ENCODE measurements around the gene ZNF438. TPM values are rescaled to one million over a fixed set of nuclear protein-coding genes. Genes with fewer than 3 reads are reported as not detected.

Gene ZNF438
- polyA plus RNA-seq, 3 donors from 2014 or later, result 1.6 to 5.0 (median 3.4) TPM

GRCh38 chr10:30818854-30819253 is 212.8 kb downstream of the ZNF438 start:
- no peak overlapping the region for H3K27ac Mint-ChIP-seq

GRCh38 chr10:30818010-30818660 is 213.5 kb downstream of the ZNF438 start:
- peaks cover 0 to 3% of the 10 kb centered on the region in 2 donors for H3K4me1 Mint-ChIP-seq
- peak overlapping the region in 1 of 5 donors; percentile 18 for H3K4me3 Mint-ChIP-seq
- H3K27me3 Mint-ChIP-seq (ENCODE audit: low read depth in 3 of 3), result peaks cover 0 to 3% (median 0%) of the 10 kb centered on the region in 3 donors
- no peak overlapping the region for H3K27ac Mint-ChIP-seq
- no peaks in the 10 kb centered on the region for H3K36me3 Mint-ChIP-seq
- H3K9me3 Mint-ChIP-seq, result no peaks in the 10 kb centered on the region
- DNase-seq, result no peak

More at GRCh38 chr10:30818854-30819253, 212.8 kb downstream of the ZNF438 start:
- Mint-ChIP-seq H3K27me3 (ENCODE audit: low read depth in 3 of 3) (peaks cover 0 to 3% (median 3%) of the 10 kb centered on the region in 3 donors), H3K4me1 (peaks cover 0 to 3% of the 10 kb centered on the region in 2 donors), H3K4me3 (no peak overlapping the region), H3K36me3 (no peaks in the 10 kb centered on the region), H3K9me3 (no peaks in the 10 kb centered on the region)
- DNase-seq, result no peak

DNA sequence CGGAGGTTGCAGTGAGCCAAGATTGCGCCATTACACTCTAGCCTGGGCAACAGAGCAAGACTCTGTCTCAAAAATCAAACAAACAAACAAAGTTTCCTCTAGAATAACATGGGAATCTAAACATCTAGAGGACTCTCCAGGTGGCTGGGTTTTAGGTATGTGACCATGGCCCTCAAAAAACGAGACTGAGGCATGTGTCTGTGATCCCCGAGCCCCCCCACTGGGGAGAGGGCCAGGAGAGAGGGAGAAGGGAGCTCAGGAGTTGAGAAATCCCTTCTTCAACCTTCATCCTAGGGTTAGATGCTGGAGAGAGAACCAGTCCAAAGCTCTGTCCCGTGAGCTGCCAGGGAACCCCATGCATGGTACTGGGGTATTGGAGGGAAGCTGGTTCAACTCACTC is 214.1 kb downstream of the ZNF438 start:
- H3K27ac Mint-ChIP-seq, result no peak overlapping the region
- no peak overlapping the region for H3K4me3 Mint-ChIP-seq
- peaks cover 0 to 3% of the 10 kb centered on the region in 2 donors for H3K4me1 Mint-ChIP-seq
- H3K27me3 Mint-ChIP-seq (ENCODE audit: low read depth in 3 of 3), result peaks cover 0 to 2% (median 0%) of the 10 kb centered on the region in 3 donors
- no peak for DNase-seq
- no peaks in the 10 kb centered on the region for H3K9me3 Mint-ChIP-seq
- no peaks in the 10 kb centered on the region for H3K36me3 Mint-ChIP-seq

DNA sequence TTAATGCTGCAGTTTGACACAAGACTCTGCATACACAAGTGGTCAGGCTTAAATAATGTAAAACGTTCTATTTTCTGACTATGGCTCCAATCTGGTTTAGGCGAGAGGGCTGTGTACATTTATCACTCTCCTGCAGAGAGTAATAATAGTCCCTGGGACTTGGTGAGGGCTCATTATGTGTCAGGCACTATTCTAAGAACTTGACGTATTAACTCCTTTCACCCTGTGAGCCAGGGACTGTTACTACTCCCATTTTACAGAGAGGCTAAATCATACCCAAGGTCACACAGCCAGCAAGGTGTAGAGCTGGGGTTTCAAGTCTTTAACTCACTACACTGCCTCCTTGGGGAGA is 214.9 kb downstream of the ZNF438 start:
- no peak overlapping the region for H3K4me3 Mint-ChIP-seq
- no peaks in the 10 kb centered on the region for H3K36me3 Mint-ChIP-seq
- DNase-seq, result no peak
- no peak overlapping the region for H3K27ac Mint-ChIP-seq
- H3K27me3 Mint-ChIP-seq (ENCODE audit: low read depth in 3 of 3), result peaks cover 0 to 2% (median under 1%) of the 10 kb centered on the region in 3 donors
- H3K4me1 Mint-ChIP-seq, result peaks cover 3% of the 10 kb centered on the region in 2 donors
- no peaks in the 10 kb centered on the region for H3K9me3 Mint-ChIP-seq

DNA sequence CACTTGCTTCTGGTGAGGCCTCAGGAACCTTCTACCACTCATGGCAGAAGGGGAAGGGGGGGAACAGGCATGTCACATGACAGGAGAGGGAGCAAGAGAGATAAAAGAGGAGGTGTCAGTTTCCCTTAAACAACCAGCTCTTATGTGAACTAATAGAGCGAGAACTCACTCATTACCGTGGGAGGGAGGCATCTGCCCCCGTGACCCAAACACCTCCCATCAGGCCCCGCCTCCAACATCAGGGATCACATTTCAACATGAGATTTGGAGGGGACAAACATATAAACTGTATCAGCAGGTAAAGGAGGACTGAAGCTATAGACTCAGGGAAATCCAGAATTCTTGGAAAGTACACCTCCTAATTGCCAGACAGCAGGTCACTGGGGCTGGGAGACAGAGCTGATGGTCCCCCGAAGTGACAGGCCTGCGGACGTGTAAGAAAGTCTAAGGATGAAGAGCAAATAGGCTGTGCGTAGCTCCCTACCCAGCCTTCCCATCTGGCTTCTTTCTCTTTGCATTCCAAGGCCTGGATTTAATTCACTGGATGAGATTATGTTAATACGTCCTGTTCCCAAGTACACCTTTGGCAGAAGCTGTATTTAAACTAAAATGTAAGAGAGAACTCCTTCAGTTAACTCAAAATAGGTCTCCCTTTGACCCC is 215.4 kb downstream of the ZNF438 start:
- no peak for DNase-seq
- no peaks in the 10 kb centered on the region for H3K36me3 Mint-ChIP-seq
- H3K4me1 Mint-ChIP-seq, result peaks cover 3 to 7% of the 10 kb centered on the region in 2 donors
- no peak overlapping the region for H3K27ac Mint-ChIP-seq
- no peaks in the 10 kb centered on the region for H3K9me3 Mint-ChIP-seq
- peaks cover 0 to 4% (median 2%) of the 10 kb centered on the region in 3 donors for H3K27me3 Mint-ChIP-seq (ENCODE audit: low read depth in 3 of 3)
- H3K4me3 Mint-ChIP-seq, result no peak overlapping the region

GRCh38 chr10:30813872-30814481 is 217.7 kb downstream of the ZNF438 start:
- H3K27ac Mint-ChIP-seq, result no peak overlapping the region
- H3K27me3 Mint-ChIP-seq (ENCODE audit: low read depth in 3 of 3), result peaks cover 0 to 4% (median 4%) of the 10 kb centered on the region in 3 donors
- no peaks in the 10 kb centered on the region for H3K36me3 Mint-ChIP-seq
- no peaks in the 10 kb centered on the region for H3K9me3 Mint-ChIP-seq
- H3K4me3 Mint-ChIP-seq, result no peak overlapping the region
- peaks cover 3 to 7% of the 10 kb centered on the region in 2 donors for H3K4me1 Mint-ChIP-seq
- DNase-seq, result no peak

GRCh38 chr10:30812018-30812851 is 219.4 kb downstream of the ZNF438 start:
- H3K4me3 Mint-ChIP-seq, result peak overlapping the region in 1 of 5 donors; percentile 61
- H3K27ac Mint-ChIP-seq, result no peak overlapping the region
- peaks cover 0 to 4% (median 4%) of the 10 kb centered on the region in 3 donors for H3K27me3 Mint-ChIP-seq (ENCODE audit: low read depth in 3 of 3)
- no peak for DNase-seq
- peaks cover 0 to 7% of the 10 kb centered on the region in 2 donors for H3K4me1 Mint-ChIP-seq
- no peaks in the 10 kb centered on the region for H3K9me3 Mint-ChIP-seq
- no peaks in the 10 kb centered on the region for H3K36me3 Mint-ChIP-seq

DNA sequence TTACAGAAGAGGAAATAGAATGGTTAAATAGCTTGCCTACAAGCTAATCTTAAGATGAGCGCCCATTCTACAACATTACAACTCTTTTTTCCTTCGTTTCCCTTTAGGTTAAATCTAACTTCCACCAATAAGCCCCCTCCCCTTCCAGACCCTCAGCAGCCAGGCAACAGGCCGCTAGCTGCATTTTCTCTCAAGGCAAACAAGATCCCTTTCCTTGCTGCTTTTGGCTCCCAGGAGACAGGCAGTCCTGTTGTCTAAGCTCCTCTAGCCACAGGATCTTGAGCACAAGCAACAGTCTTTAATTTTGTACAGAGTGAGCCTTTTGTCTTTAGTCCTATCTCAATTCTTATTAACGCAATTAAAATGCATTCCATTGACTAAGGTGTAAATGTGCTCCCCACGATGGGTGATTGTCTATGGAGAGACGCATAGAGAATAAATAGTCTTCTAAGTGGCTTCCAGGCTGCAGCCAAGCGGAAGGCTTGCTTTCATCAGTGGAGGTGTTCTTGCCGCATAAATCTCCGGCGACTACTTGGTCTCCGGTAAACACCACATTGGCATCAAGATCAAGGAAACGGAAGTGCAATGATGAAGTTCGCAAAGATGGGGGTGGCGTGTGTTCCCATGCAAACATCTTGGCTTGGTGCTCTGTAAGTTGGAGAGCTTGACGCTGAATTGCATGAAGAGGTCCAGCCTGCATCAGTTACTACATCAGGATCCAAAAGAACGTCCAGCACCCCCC is 220.2 kb downstream of the ZNF438 start:
- Mint-ChIP-seq H3K27me3 (ENCODE audit: low read depth in 3 of 3) (peaks cover 0 to 4% (median 4%) of the 10 kb centered on the region in 3 donors), H3K9me3 (no peaks in the 10 kb centered on the region), H3K27ac (no peak overlapping the region), H3K4me3 (peak overlapping the region in 1 of 5 donors; percentile 61), H3K36me3 (no peaks in the 10 kb centered on the region), H3K4me1 (peaks cover 0 to 7% of the 10 kb centered on the region in 2 donors)
- no peak for DNase-seq

- no peak overlapping the region for H3K27ac Mint-ChIP-seq
- H3K27me3 Mint-ChIP-seq (ENCODE audit: low read depth in 3 of 3), result peaks cover 0 to 4% (median 2%) of the 10 kb centered on the region in 3 donors
- peaks cover 0 to 7% of the 10 kb centered on the region in 2 donors for H3K4me1 Mint-ChIP-seq
- no peak for DNase-seq
- H3K4me3 Mint-ChIP-seq, result no peak overlapping the region
- H3K9me3 Mint-ChIP-seq, result no peaks in the 10 kb centered on the region
- no peaks in the 10 kb centered on the region for H3K36me3 Mint-ChIP-seq
Observed at GRCh38 chr10:30810416-30810815, 221.2 kb downstream of the ZNF438 start.

- Mint-ChIP-seq H3K27me3 (ENCODE audit: low read depth in 3 of 3) (peaks cover 0 to 3% (median 2%) of the 10 kb centered on the region in 3 donors), H3K36me3 (no peaks in the 10 kb centered on the region), H3K9me3 (no peaks in the 10 kb centered on the region), H3K27ac (no peak overlapping the region), H3K4me3 (no peak overlapping the region), H3K4me1 (peaks cover 0 to 5% of the 10 kb centered on the region in 2 donors)
- no peak for DNase-seq
Observed at GRCh38 chr10:30806850-30807249, 224.8 kb downstream of the ZNF438 start.

GRCh38 chr10:30805061-30805460 is 226.6 kb downstream of the ZNF438 start:
- no peak for DNase-seq
- Mint-ChIP-seq H3K36me3 (no peaks in the 10 kb centered on the region), H3K4me3 (no peak overlapping the region), H3K27me3 (ENCODE audit: low read depth in 3 of 3) (peaks cover 0 to 2% (median 0%) of the 10 kb centered on the region in 3 donors), H3K9me3 (no peaks in the 10 kb centered on the region), H3K4me1 (no peaks in the 10 kb centered on the region), H3K27ac (no peak overlapping the region)

DNA sequence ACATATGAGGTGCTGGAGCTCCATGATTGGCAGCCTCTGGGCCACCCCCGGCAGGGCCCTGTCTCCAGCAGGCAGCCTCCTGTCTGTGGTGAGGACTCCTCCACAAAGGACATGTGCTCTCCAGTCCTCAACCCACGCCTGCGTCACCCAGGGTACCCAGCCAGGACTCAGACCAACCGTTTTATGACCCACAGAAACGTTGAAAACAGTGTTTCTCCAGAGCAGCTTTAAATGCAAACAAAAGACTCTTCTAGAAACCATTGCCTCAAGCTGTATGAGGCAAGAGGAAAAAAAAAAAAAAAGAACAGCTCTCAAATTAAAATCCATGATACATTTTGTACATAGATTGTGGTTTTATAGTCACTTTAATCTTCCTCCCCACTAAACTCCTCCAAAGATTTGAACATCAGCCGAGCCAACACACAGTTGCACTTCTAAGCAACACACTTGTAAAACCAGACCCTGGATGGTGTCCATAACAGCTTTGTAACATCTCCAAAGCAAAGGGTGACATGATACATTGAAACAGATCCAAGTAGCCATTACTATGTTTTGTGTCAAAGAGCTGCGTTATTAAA is 227.1 kb downstream of the ZNF438 start:
- DNase-seq, result no peak
- H3K9me3 Mint-ChIP-seq, result no peaks in the 10 kb centered on the region
- no peaks in the 10 kb centered on the region for H3K4me1 Mint-ChIP-seq
- H3K27ac Mint-ChIP-seq, result no peak overlapping the region
- H3K27me3 Mint-ChIP-seq (ENCODE audit: low read depth in 3 of 3), result peaks cover 0 to 2% (median 0%) of the 10 kb centered on the region in 3 donors
- no peak overlapping the region for H3K4me3 Mint-ChIP-seq
- H3K36me3 Mint-ChIP-seq, result no peaks in the 10 kb centered on the region

DNA sequence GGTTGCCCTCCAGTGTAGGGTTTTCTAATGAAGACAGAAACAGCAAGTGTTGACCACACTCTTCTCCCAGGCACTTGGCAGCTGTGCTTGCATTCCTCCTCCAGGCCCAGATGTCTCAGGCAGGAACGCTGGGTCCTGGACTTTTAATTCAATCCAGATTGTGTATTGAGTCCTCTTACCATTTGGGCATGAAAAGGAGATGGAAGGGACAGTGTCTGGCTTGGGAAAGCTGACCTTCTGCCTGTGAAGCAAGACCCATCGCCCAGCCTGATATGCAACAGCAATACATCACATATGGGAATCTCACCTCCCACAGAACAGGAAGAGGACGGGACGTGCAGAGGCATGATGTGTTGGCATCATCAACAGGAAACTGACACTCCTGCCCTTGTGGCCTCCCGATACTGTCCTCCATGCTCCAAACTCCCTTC is 227.8 kb downstream of the ZNF438 start:
- H3K4me1 Mint-ChIP-seq, result no peaks in the 10 kb centered on the region
- H3K27me3 Mint-ChIP-seq (ENCODE audit: low read depth in 3 of 3), result peaks cover 0 to 2% (median 0%) of the 10 kb centered on the region in 3 donors
- H3K27ac Mint-ChIP-seq, result no peak overlapping the region
- H3K36me3 Mint-ChIP-seq, result no peaks in the 10 kb centered on the region
- no peak overlapping the region for H3K4me3 Mint-ChIP-seq
- DNase-seq, result no peak
- H3K9me3 Mint-ChIP-seq, result no peaks in the 10 kb centered on the region

Measured in immature natural killer cell (primary cell).